ENCODE results near the gene LIPM.

Gene LIPM

GRCh38 chr10:88800152-88801125, 2.1 kb upstream of the LIPM start:
- no peak for DNase-seq (ENCODE audit: low read depth in 1 of 2, low spot score in 1 of 2)

DNA sequence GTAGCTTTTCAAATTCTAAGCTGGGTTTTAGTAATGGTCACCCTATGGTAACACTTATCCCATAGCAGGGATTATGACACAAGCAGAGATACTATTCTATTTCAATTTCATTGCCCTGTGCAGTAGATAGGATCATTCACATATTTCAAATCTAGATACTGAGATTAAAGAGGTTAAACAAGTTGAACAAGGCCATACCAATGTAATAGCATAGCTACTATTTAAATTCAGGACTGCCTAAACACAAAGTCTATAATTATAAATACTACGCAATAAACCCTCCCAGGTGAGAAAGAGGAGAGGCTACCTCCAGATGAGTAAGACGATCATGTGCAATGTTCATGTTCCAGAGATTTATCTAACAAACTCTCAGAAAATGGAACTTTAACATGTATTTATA, 1.1 kb downstream of the LIPM start:
- DNase-seq (ENCODE audit: low read depth in 1 of 2, low spot score in 1 of 2): no peak

GRCh38 chr10:88804083-88804812, 1.7 kb downstream of the LIPM start:
- DNase-seq (ENCODE audit: low read depth in 1 of 2, low spot score in 1 of 2): no peak

DNA sequence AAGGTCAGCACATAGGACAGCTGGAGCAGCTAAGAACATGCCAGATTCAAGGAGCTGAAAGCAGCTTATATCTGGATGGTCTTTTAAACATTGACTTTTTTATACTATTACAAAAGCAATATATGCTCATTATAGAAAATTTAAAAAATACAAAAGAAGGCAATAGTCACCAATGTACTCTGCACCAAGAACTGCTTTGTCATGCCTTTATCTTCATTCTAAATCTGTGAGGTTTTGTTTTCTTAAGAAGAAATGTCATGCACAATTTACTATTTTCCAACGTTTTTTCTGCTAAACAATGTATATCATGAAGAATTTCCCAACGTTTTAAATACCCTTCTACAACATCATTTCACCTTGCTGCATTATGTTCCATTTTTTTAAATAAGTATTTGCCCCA, 2.8 kb downstream of the LIPM start:
- DNase-seq (ENCODE audit: low read depth in 1 of 2, low spot score in 1 of 2): no peak

DNA sequence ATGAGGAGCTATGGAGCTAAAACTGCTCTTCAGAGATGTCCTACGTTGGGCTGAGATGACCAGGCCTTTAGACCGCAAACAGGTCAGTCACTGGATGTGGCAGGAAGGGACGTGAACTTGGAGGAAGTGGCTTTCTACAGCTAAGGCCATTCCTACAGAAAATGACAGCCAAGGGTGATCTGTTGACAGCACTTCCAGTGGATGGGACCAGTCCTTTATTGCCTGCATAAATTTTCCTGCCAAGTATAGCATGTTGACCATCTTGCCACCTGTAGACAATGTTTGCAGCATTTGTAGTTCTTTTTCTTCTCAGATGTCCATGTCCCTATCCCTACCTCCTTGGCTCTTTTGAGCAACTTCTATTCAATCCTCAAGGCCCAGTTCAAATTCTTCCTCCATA, 3.4 kb downstream of the LIPM start:
- DNase-seq (ENCODE audit: low read depth in 1 of 2, low spot score in 1 of 2): no peak

GRCh38 chr10:88809621-88810020, 7.1 kb downstream of the LIPM start:
- no peak for DNase-seq (ENCODE audit: low read depth in 1 of 2, low spot score in 1 of 2)

- no peak for DNase-seq (ENCODE audit: low read depth in 1 of 2, low spot score in 1 of 2)
Observed at GRCh38 chr10:88810196-88810961, 7.8 kb downstream of the LIPM start.

DNA sequence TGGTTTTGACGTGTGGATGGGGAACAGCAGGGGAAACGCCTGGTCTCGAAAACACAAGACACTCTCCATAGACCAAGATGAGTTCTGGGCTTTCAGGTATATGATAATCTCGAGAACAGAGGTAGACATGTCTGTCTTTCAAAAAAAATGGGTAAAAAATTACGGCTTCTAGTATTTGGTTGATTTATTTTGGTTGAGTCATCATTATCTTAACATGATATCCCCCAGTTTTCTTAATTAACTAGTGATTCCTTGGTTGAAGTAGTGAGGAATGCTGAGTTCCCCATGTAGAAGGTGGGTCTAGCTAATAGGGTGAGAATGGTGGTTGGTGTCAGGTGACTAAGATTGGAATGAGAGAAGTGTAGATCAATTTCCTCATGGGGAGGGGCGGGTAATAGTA, 10.7 kb downstream of the LIPM start:
- DNase-seq (ENCODE audit: low read depth in 1 of 2, low spot score in 1 of 2): no peak

DNA sequence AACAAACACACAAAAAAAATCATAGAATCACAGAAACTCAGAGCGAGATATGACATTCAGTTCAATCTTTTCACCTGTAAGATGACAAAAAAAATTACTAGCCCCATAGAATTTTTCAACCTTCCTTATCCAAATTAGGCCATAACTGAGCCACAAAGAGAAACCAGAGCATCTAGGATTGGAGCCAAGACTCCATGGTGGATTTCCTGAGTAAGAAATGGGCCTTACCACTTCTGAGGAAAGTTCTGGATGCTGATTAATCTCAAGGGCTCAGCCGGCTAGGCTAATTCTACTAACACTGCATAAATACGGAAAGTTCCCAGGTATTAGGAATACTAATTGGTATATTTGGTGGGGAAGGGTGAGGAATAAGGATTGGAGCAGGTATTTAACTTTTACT, 16.8 kb downstream of the LIPM start:
- DNase-seq (ENCODE audit: low read depth in 1 of 2, low spot score in 1 of 2): no peak

DNA sequence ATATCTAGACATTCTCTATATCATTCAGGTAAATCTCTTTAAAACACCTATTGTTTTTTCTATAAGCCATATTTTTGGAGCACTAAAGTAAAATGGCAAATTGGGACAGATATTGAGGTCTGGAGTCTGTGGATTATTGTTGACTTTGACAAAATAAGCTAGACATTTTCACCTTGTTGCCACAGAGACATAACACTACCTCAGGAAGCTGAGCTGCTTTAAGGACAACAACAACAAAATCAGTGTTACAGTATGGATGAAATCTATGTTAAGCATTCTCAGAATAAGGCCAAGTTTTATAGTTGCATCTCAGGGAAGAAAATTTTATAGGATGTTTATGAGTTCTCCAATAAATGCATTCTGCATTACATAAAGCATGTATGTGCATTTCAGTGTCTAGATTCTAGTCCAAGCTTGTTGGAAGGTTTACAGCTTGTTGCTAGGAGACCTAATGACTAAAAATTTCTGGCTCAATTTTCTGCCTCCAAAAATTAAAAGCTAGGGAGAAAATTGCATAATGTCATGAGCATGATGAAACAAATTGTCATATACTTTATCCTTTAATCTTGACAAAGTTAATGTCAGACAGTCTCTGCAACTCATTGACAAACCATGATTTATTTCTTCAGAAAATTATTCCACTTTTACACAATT, 18.3 kb downstream of the LIPM start:
- DNase-seq (ENCODE audit: low read depth in 1 of 2, low spot score in 1 of 2): no peak

DNA sequence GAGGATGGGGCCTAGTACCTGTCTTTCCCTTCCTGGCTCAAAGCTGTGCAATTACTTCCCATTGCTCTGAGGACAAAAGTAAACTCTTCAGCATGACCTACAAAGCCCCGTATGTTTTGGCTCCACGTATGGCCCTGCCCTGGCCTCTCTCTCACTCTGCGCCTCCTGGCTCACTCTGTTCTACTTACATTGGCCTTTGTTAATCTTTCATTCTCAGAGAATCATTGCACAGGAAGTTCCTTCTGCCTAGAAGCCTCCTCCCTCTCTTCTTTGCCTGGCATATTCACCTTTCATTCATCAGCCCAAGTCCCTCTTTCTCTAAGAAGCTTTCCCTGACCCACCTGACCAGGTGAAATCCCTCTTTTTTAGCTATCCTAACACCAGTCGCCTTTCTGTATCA, 23.9 kb downstream of the LIPM start:
- DNase-seq (ENCODE audit: low read depth in 1 of 2, low spot score in 1 of 2): no peak

- DNase-seq (ENCODE audit: low read depth in 1 of 2, low spot score in 1 of 2): no peak
Observed at GRCh38 chr10:88827671-88828070, 25.1 kb downstream of the LIPM start.

DNA sequence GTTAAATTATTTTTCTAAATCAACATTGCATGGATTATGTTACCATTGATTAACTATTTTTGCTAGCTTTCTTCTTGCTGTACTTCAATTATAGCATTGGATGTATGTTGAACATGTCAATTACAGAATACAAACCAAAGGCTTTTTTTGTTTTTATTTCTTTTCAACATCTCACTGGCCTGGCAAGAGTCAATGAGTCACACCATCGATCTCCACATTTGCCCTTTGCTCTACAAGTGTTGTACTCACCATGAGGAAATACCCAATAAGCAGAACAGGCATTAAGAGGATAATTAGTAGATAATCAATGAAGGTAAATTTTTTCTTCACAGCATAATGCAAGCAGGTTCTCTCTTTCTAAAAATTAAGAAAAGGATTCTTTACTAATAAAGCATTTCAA, 25.8 kb downstream of the LIPM start:
- DNase-seq (ENCODE audit: low read depth in 1 of 2, low spot score in 1 of 2): no peak

- no peak for DNase-seq (ENCODE audit: low read depth in 1 of 2, low spot score in 1 of 2)
Observed at GRCh38 chr10:88830643-88831268, 28.2 kb downstream of the LIPM start.

DNA sequence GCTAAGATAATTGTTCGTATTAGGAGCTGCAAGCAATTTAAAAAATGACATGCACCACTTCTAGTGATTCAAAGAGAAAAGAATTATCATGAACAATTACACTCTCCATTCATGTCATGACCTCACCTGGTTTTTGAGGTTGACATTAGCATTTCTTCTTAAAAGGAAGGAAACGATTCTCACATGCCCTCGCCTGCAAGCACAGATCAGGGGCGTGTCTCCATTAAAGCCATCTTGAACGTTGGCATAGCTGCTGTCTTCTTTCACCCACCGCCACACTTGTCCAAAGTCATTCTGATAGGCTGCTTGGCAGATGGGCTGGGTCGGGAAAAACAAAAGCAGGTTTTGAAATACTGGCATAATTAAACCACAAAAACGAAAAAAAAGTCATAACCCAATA, 29.2 kb downstream of the LIPM start:
- no peak for DNase-seq (ENCODE audit: low read depth in 1 of 2, low spot score in 1 of 2)

GRCh38 chr10:88832376-88832775, 29.8 kb downstream of the LIPM start:
- DNase-seq (ENCODE audit: low read depth in 1 of 2, low spot score in 1 of 2): no peak

DNA sequence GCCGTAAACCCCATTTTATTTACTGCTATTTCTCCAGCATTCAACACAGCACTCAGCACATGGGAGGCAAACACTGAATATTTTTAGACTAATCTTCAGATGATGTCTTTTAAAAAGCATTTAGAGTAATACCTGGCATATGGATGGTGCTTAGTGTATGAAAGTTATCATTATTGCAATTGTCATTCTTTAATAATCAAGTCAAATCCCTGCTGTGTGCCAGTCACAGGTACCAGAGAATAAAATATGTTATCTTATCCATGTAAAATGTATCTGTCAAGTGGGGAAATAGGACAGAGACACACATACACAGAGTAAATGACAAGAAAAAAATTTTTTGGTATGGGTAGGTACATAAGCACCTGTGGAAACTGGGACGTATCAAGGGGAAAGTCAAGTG, 30.6 kb downstream of the LIPM start:
- DNase-seq (ENCODE audit: low read depth in 1 of 2, low spot score in 1 of 2): no peak

- no peak for DNase-seq (ENCODE audit: low read depth in 1 of 2, low spot score in 1 of 2)
Observed at GRCh38 chr10:88833723-88834122, 31.2 kb downstream of the LIPM start.

DNA sequence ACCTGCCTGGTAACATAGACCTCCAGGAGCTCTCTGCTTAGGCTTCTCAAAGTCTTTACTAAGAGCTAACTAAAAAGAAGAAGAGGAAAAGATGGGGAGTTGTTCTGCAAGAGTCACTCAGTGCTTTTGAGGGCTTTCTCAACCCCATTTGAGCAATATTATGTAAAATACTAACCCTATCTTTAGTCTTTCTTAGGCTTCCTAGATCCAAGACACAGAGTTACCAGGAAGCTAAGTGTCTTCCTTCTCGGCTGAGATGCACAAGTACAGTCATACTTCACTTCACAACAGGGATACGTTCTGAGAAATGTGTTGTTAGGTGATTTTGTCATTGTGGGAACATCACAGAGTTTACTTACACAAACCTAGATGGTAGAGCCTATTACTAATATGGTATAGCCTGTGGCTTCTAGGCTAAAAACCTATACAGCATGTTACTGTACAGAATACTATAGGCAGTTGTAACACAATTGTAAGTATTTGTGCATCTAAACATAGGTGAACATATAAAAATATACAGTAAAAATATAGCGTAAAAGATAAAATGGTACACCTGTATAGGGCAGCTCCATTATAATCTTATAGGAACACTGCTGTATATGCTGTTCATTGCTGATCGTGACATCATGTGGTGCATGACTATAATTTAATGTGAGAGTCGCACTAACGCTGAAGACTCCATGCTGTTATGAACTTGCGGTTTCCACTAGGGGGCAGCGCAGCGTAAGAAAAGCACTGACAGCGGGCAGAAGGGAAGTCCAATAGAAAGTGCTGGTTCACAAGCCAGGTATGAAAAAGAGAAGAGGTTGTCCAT, 32.8 kb downstream of the LIPM start:
- DNase-seq (ENCODE audit: low read depth in 1 of 2, low spot score in 1 of 2): peak; percentile 74 to 75

DNA sequence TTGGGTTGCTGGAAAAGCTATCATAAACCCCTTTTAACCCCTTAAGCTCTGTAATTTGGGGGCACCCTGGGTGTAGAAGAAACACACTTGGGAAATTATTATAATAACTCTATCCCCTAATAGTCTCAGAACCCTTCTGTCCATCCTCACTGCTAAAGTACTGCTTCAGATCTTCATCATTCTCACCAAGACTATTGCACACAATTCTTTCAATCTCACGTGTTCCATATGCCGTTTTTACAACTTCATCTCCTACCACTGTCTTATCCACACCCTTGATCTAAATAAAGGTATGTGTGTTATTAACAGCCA, 33.3 kb downstream of the LIPM start:
- DNase-seq (ENCODE audit: low read depth in 1 of 2, low spot score in 1 of 2): no peak

Data from stimulated activated CD4-positive, alpha-beta T cell treated with anti-CD3 and anti-CD28 coated beads, Interleukin-15, amount 100 ng/mL, for 1 hour (primary cell).